Loucy (cell line): Measurements from ENCODE around the gene NBEA.

Experiments used
- H2AFZ ChIP-seq: fragments of 200-600 bp; sonication (generic); 2 replicates; pipeline ENCODE4 v1.6.0; 2016; ENCODE audit warnings: antibody characterized with exemption, mild to moderate bottlenecking, low read length, moderate library complexity
- H3F3A ChIP-seq: fragments of 200-600 bp; 2 replicates; pipeline ENCODE4 v1.6.0; 2016; ENCODE audit warnings: antibody characterized with exemption, low read depth, mild to moderate bottlenecking
- H3K27me3 ChIP-seq: fragments of 200-600 bp; sonication (generic); 2 replicates; pipeline ENCODE4 v1.6.1; 2014; ENCODE audit warnings: low read length, mild to moderate bottlenecking; ENCODE audit not compliant: insufficient read depth, poor library complexity, severe bottlenecking
- H3K36me3 ChIP-seq: fragments of 200-600 bp; sonication (generic); 2 replicates; pipeline ENCODE4 v1.6.1; 2016; ENCODE audit warnings: low read length; ENCODE audit not compliant: insufficient read depth
- H3K4me1 ChIP-seq: fragments of 200-600 bp; sonication (generic); 2 replicates; pipeline ENCODE4 v1.5.1; 2014; ENCODE audit warnings: low read length, mild to moderate bottlenecking; ENCODE audit not compliant: insufficient read depth, poor library complexity, severe bottlenecking
- H3K4me2 ChIP-seq: fragments of 200-600 bp; sonication (generic); 2 replicates; pipeline ENCODE4 v1.6.0; 2014; ENCODE audit warnings: antibody characterized with exemption, low read length, low read depth, mild to moderate bottlenecking; ENCODE audit not compliant: poor library complexity, severe bottlenecking
- H3K4me3 ChIP-seq: fragments of 200-600 bp; sonication (generic); 2 replicates; pipeline ENCODE4 v1.5.1; 2014; ENCODE audit warnings: low read length, mild to moderate bottlenecking, mixed read lengths; ENCODE audit not compliant: poor library complexity, severe bottlenecking
- H3K79me2 ChIP-seq: fragments of 200-600 bp; sonication (generic); 2 replicates; pipeline ENCODE4 v1.6.1; 2014; ENCODE audit warnings: low read length; ENCODE audit not compliant: insufficient read depth
- H3K9ac ChIP-seq: fragments of 200-600 bp; sonication (generic); 2 replicates; pipeline ENCODE4 v1.6.0; 2014; ENCODE audit warnings: mild to moderate bottlenecking, low read depth, low read length, moderate library complexity; ENCODE audit not compliant: poor library complexity, severe bottlenecking
- H3K9me2 ChIP-seq: fragments of 200-600 bp; sonication (generic); replicated peaks from 2 replicates; pipeline ENCODE4 v1.6.1; 2016; ENCODE audit warnings: low read depth, low read length, mixed read lengths
- H3K9me3 ChIP-seq: fragments of 200-600 bp; sonication (generic); 2 replicates; pipeline ENCODE4 v1.6.1; 2014; ENCODE audit warnings: mild to moderate bottlenecking, antibody characterized with exemption, low read length, low read depth; ENCODE audit not compliant: insufficient read depth
- H4K20me1 ChIP-seq: fragments of 200-600 bp; sonication (generic); 2 replicates; pipeline ENCODE4 v1.6.0; 2014; ENCODE audit warnings: antibody characterized with exemption, low read length, mild to moderate bottlenecking; ENCODE audit not compliant: insufficient read depth, poor library complexity, severe bottlenecking
- EZH2phosphoT487 ChIP-seq: fragments of 200-600 bp; IDR thresholded peaks from 2 replicates; pipeline ENCODE4 v1.6.1; 2018; ENCODE audit warnings: antibody characterized with exemption, mild to moderate bottlenecking, moderate library complexity, borderline replicate concordance
- TF ChIP-seq, protein P1 (sequence below): fragments of 200-600 bp; sonication (generic); conservative IDR thresholded peaks from 2 replicates; pipeline ENCODE4 v1.5.1; 2014; ENCODE audit warnings: mild to moderate bottlenecking, antibody characterized with exemption, low read length

The NBEA gene

DNA sequence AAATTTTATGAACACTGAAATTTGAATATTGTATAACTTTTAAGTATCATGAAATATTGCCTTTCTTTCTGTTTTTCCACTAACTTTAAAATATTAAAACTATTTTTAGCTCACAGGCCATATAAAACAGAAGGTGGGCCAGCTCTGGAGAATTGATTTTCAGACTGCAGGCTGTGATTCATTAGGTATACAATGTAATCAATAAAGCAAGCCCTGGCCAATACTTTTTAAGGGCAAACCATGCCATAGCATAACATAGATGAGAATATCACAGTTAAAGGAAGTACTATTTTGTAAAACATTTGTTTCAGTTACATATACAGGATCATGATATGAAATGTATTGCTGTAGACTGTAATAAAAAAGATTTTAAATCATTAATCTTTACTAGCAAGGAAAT, 336.8 kb downstream of the NBEA start:
- no peak overlapping the region for H3K4me3 ChIP-seq
- no peaks in the 10 kb centered on the region for H3K27me3 ChIP-seq
- H3K4me2 ChIP-seq, result no peak overlapping the region
- H3K9me2 ChIP-seq, result no peaks in the 10 kb centered on the region
- no peak for TF ChIP-seq EZH2phosphoT487
- TF ChIP-seq, protein P1, sequence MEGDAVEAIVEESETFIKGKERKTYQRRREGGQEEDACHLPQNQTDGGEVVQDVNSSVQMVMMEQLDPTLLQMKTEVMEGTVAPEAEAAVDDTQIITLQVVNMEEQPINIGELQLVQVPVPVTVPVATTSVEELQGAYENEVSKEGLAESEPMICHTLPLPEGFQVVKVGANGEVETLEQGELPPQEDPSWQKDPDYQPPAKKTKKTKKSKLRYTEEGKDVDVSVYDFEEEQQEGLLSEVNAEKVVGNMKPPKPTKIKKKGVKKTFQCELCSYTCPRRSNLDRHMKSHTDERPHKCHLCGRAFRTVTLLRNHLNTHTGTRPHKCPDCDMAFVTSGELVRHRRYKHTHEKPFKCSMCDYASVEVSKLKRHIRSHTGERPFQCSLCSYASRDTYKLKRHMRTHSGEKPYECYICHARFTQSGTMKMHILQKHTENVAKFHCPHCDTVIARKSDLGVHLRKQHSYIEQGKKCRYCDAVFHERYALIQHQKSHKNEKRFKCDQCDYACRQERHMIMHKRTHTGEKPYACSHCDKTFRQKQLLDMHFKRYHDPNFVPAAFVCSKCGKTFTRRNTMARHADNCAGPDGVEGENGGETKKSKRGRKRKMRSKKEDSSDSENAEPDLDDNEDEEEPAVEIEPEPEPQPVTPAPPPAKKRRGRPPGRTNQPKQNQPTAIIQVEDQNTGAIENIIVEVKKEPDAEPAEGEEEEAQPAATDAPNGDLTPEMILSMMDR, result no peak
- H3K4me1 ChIP-seq, result no peaks in the 10 kb centered on the region
- H4K20me1 ChIP-seq, result no peaks in the 10 kb centered on the region
- no peaks in the 10 kb centered on the region for H3F3A ChIP-seq
- H3K9me3 ChIP-seq, result no peaks in the 10 kb centered on the region
- no peak overlapping the region for H2AFZ ChIP-seq
- H3K79me2 ChIP-seq, result no peaks in the 10 kb centered on the region
- no peak overlapping the region for H3K9ac ChIP-seq
- no peaks in the 10 kb centered on the region for H3K36me3 ChIP-seq

DNA sequence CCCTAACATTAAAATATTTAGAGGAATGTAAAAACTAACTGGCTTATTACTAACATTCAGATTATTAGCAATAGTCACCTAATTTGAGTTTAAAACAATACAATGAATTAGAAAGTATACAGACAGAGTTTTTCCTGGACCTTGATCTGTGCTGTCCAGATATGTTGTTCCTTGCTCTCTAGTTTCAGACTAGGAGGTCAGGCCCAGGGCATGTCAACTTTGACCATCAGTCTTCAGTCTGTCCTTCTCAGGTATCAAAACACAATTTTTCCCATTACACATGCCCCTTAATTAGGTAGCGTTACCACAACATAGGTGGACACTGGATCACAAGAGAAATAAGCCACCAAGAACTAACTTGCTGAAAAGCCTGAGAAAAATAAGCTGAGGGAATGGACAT, 337.4 kb downstream of the NBEA start:
- no peaks in the 10 kb centered on the region for H3K9me2 ChIP-seq
- H3K27me3 ChIP-seq, result no peaks in the 10 kb centered on the region
- H3F3A ChIP-seq, result no peaks in the 10 kb centered on the region
- H3K4me2 ChIP-seq, result no peak overlapping the region
- no peak for TF ChIP-seq EZH2phosphoT487
- TF ChIP-seq, protein P1, result no peak
- no peaks in the 10 kb centered on the region for H4K20me1 ChIP-seq
- no peaks in the 10 kb centered on the region for H3K4me1 ChIP-seq
- no peaks in the 10 kb centered on the region for H3K9me3 ChIP-seq
- H3K36me3 ChIP-seq, result no peaks in the 10 kb centered on the region
- H2AFZ ChIP-seq, result no peak overlapping the region
- no peak overlapping the region for H3K4me3 ChIP-seq
- no peak overlapping the region for H3K9ac ChIP-seq
- H3K79me2 ChIP-seq, result no peaks in the 10 kb centered on the region

DNA sequence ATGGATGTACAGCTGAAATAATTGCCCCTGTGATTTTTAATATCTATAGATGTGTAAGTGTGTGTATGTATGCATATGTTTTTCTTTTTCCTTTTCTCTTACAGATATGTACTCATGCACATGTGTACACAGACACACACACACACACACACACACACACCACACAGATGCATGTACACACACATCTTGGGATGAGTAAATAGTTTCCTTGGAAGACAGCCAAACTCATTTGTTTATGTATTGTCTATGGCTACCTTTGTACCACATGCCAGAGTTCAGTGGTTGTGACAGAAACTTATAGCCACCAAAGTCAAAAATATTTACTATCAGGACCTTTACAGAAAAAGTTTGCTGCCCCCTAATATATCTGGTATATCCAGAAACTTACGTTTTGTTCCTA, 341.8 kb downstream of the NBEA start:
- Histone ChIP-seq H3K4me2 (no peak overlapping the region), H3K9me3 (no peaks in the 10 kb centered on the region), H3K4me3 (no peak overlapping the region), H3F3A (no peaks in the 10 kb centered on the region), H3K4me1 (peaks cover 7% of the 10 kb centered on the region), H2AFZ (no peak overlapping the region), H3K27me3 (no peaks in the 10 kb centered on the region), H3K9ac (no peak overlapping the region), H3K36me3 (no peaks in the 10 kb centered on the region), H3K9me2 (no peaks in the 10 kb centered on the region), H4K20me1 (no peaks in the 10 kb centered on the region), H3K79me2 (no peaks in the 10 kb centered on the region)
- no peak for TF ChIP-seq EZH2phosphoT487
- TF ChIP-seq, protein P1, result no peak
